HG03439 (cell line): ENCODE measurements around the gene NFIA.
"Not testable (repeated sequence)": the region's sequence is repeated elsewhere in the genome, so short reads cannot be mapped to it uniquely, and the experiment has no call there.

Experiments used
- ATAC-seq: cut with Tn5 transposase; IDR thresholded peaks from one replicate; pipeline ENCODE4 v1.9.1; 2021; ENCODE audit warnings: mild to moderate bottlenecking, moderate library complexity; ENCODE audit not compliant: unreplicated experiment

Gene NFIA

DNA sequence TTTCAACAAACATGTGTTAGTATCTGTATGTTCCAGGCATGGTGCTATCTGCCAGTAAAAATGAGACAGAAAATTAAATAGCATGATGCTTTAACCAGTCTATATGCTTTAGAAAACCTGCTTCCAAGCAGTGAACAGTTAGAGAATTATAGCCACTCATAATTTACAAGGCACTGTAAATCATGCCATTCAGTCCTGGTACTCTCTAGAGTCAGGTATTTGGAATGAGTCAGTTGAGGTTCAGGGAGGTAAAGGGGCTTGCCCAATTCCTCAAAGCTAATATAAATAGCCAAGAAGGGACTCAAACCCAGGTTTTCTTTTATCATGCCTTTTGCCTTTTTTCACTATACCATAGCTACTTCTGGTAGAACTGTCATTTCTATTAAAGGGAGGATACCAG, 184.4 kb downstream of the NFIA start:
- ATAC-seq = no peak

- ATAC-seq = no peak
These were observed 186.3 kb downstream of the NFIA start for GRCh38 chr1:61268546-61269240.

- ATAC-seq = no peak
These were observed 187.2 kb downstream of the NFIA start for GRCh38 chr1:61269602-61270001.

DNA sequence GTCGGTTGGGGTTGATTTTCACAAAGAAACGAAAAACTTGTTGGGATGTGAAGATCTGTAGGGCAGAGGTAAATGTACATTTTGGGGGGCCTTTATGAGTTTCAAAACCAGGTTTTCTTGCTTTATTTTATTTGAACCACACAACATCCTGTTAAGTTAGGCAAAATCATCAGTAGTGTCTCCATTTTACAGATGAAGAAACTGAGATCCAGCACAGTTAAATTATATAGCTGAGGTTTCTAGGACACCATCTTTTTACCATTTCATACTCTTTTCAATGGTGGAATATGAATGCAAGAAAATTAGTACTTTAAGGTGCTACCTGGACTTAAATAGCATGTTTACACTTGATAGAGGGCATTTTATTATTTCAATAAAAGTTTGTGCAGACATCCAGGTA, 187.7 kb downstream of the NFIA start:
- ATAC-seq = no peak

DNA sequence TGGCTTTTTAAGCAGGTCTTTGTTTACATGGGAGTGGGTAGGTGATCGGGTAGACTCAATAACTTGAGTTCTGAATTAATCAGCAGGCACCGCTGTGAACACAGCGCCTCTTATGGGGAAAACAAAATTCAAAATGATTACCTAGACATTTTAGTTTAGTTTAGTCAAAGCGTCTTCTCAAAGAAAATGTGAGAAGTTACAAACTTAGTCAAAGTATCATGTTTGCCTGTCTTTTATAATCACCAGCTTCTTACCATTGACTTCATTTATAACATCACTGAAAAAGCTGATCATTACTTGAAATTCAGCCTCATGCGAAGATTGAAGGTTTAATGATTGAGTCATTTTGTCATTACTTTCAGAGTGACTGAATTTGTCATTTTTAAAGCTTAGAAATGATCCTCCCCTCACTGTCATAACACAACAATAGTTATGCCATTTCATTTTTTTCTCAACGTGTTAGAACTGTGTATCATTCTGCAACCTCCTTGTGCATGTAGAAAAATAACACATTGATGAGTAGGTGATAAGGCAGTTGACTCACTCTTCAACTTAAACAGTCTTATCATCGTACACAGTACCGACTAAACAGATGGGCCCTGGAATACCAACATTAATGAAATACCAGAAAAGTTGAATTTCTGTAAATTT, 188.5 kb downstream of the NFIA start:
- ATAC-seq = no peak

DNA sequence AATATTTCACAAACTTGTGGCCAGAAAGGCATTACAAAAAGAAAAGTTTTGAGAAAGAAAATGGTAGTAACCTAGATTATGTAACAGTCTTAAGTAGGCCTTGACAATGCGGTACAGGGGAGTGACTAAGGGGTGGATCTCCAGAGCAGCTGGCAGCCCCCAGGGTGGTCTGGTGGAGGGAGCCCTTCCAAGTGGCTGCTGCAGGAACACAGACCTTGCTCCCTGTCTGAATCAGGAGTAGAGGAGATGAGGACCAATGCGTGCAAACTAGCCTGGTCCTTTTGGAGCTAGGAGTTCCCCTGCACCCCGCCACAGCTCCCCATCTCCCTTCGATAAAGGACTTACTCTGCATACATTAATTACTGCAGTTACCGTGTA, 189.0 kb downstream of the NFIA start:
- no peak for ATAC-seq

GRCh38 chr1:61273167-61273705, 190.9 kb downstream of the NFIA start:
- no peak for ATAC-seq

DNA sequence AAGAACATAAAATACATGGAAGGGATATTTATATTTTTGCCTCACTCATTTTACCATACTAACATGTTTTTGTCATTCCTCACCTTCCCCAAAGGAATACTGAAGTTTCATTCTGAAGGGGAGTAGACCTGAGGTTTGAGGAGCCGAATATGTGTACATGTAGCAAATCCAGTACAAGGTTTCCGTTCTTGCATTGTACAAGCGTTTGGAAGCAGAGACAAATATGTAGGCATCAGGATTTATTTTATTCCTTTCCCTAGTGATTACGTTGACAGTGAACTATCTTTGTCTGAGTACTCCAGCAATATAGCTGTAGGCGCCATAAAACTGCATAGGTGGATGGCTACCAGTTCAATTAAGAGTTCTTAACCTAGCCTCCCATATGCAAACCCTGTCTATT, 191.5 kb downstream of the NFIA start:
- ATAC-seq = no peak

DNA sequence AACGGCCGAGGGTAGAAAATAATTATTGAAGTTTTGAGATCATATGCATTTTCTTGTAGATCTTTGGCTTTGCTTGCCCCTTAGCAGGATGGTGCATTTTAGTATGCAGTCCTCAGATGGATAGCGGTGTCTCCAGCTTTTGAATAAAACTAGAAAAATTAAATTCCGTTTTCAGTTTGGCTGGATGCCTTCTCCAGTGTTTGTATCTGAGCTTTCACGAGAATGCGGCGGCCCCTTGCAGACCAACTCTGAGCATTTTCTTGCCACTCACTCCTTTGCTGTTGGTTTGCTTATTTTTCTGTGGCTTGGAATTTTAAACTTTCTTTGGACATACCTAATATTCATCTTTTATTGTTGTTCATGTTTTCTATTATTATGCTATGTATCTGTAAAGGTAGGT, 192.6 kb downstream of the NFIA start:
- no peak for ATAC-seq

DNA sequence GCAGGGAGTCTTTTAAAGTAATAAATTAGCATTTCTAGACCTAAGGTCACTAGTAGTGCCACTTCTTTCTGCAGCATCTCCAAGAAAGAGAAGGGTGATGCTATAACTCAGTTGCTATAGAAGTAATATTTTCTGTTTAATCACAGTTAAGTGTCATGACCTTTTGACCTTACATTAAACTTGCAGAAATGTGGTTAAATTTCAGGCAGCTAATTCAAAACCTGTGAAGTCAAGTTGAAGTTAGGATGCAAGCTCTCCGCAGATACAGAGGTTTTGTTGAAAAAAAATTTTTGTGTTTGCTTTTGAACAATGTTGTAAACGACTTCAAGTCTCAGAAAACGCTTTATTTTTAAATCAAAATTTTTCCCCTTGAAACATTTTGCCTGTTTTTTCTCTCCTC, 193.9 kb downstream of the NFIA start:
- ATAC-seq = no peak

DNA sequence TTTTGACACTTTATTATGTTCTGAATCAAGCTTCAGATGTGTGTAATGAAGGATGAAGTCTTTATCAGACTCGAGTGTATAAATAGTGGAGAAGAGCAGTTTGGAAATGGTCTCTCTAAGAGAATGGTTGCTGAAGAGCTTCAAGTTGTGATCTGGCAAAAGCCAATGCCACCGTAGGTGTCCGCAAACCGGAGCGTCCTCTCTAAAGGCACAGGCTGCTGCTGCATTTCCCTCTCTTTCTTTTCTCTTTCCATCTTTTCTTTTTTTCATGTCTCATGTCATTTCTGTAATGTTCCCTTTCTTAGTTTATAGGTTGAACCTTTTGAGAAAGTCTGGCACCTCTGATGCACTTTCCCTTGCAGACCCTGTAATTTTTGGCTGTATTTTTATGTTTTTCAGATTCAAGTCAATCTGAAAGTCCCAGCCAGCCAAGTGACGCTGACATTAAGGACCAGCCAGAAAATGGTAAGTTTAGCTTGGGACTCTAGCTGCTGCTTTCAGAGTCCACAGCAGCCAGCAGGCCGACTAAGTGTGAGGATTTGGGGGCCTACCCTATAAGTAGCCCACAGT, 194.8 kb downstream of the NFIA start:
- ATAC-seq = no peak

- not testable (repeated sequence) for ATAC-seq
These were observed 196.1 kb downstream of the NFIA start for GRCh38 chr1:61278503-61278902.

GRCh38 chr1:61278966-61279365, 196.6 kb downstream of the NFIA start:
- no peak for ATAC-seq

DNA sequence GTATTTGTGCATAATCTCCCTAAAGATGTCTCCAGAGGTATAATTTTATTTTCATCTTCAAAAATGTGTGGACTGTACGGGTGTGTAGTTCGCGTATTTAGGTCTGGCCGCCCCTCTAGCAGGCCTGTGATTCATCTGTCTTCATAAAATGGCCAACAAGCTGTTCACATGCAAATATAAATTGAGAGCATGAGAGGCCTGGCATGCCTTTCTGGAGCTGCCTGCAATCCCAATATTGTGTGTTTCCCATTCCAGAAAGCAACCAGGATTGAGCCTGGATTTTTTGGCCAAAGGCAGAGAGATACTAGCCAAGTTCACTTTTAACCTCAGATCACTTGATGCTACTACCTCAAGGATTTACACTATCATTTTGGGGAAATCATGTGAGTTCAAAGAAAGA, 197.2 kb downstream of the NFIA start:
- ATAC-seq = no peak

- ATAC-seq = no peak
These were observed 198.1 kb downstream of the NFIA start for GRCh38 chr1:61280452-61280851.

DNA sequence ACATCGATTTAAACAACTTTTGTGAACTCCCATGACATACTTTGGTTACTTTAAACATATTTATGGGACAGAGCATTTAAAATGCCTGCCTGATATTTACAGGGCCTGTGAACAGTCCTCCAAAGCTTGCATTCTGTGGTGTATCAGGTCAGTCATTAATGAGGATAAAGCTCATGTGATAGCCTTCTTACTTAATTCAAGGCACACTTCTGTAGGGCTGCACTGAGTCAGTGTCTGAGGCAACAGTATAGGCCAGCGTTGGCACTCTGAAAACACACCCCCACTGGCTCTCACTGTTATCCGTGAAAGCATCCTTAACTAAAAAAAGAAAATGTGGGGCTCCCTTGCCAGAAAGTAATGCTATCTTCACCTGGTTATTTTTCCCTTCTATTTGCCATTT, 200.0 kb downstream of the NFIA start:
- no peak for ATAC-seq

GRCh38 chr1:61284248-61284854, 202.0 kb downstream of the NFIA start:
- ATAC-seq = no peak

DNA sequence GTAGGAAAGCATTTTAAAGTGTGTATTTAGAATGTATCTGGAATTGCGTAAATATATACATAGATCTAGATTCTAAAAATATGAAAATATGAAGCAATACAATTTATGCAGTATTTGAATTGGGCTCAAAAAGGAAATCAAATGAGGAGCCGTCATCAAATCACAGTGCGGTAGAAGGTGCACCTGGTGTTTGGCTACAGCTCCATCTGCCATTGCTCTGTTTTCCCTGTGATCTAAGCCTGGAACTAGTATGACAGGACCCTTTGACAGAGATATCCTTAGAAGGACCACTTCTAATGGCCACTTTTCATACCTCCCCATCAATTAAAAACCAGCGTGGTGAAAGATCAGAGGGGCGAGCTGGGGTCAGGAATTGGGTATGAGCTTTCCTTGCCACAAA, 202.6 kb downstream of the NFIA start:
- ATAC-seq = no peak

GRCh38 chr1:61285371-61285885, 203.1 kb downstream of the NFIA start:
- ATAC-seq = no peak

- ATAC-seq = no peak
These were observed 204.7 kb downstream of the NFIA start for GRCh38 chr1:61287014-61287413.

- ATAC-seq = no peak
These were observed 205.4 kb downstream of the NFIA start for GRCh38 chr1:61287734-61288133.
